Progenitor cell of endocrine pancreas (in vitro differentiated cells): ENCODE results near the gene CDKN2D. TPM values are rescaled to one million over a fixed set of nuclear protein-coding genes. Genes with fewer than 3 reads are reported as not detected.
"Not testable (repeated sequence)": the region's sequence is repeated elsewhere in the genome, so short reads cannot be mapped to it uniquely, and the experiment has no call there.

ENCODE experiments used
- DNase-seq: peaks from one replicate; pipeline ENCODE4 v3.0.0; 2021; ENCODE audit warnings: low spot score; ENCODE audit not compliant: unreplicated experiment
- H3K27ac Mint-ChIP-seq: 2 replicates; pipeline ENCODE4 v1.8.0; 2021; ENCODE audit warnings: mild to moderate bottlenecking, moderate library complexity, mixed read lengths
- H3K27me3 Mint-ChIP-seq: 2 replicates; pipeline ENCODE4 v1.8.0; 2021; ENCODE audit warnings: mixed read lengths
- H3K36me3 Mint-ChIP-seq: 2 replicates; pipeline ENCODE4 v1.8.0; 2022; ENCODE audit warnings: mixed read lengths; ENCODE audit not compliant: insufficient read depth
- H3K4me1 Mint-ChIP-seq: 2 replicates; pipeline ENCODE4 v1.8.0; 2021; ENCODE audit warnings: low read depth, mixed read lengths
- H3K4me3 Mint-ChIP-seq: 2 replicates; pipeline ENCODE4 v1.8.0; 2021; ENCODE audit warnings: low read depth, mild to moderate bottlenecking, moderate library complexity, mixed read lengths
- H3K9me3 Mint-ChIP-seq: 2 replicates; pipeline ENCODE4 v1.8.0; 2021; ENCODE audit warnings: low read depth, mixed read lengths
- total RNA-seq: library from RNA; stranded (reverse); gene quantifications from 2 replicates; pipeline ENCODE4 v1.2.1, GENCODE V29; 2021
- TF ChIP-seq, protein P1 (sequence below): fragments of 200-600 bp; sonication (generic); IDR thresholded peaks from one replicate; pipeline ENCODE4 v1.5.0; 2021; ENCODE audit warnings: antibody characterized with exemption, mild to moderate bottlenecking; ENCODE audit not compliant: unreplicated experiment

CDKN2D gene
- total RNA-seq, 1 donor from 2014 or later: 4.2 TPM

DNA sequence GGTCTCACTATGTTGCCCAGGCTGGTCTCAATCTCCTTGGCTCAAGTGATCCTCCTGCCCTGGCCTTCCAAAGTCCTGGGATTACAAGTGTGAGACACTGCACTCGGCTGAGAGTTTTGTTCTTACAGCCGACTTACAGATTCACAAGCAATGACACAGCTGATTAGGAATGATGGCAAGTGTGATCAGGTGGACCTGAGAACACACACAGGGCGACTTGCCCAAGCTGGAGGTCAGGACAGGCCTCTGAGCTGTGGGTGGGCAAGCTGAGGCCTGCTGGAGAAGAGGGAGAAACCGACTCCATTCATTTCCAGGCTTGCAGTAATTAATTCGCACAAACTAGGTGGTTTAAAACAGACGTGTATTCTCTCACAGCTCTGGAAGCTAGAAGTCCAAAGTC is 33.2 kb downstream of the CDKN2D start:
- Mint-ChIP-seq H3K27ac (no peak overlapping the region), H3K27me3 (peaks cover 19% of the 10 kb centered on the region), H3K36me3 (no peaks in the 10 kb centered on the region), H3K4me3 (no peak overlapping the region), H3K4me1 (no peaks in the 10 kb centered on the region), H3K9me3 (no peaks in the 10 kb centered on the region)
- no peak for DNase-seq
- TF ChIP-seq, protein P1, sequence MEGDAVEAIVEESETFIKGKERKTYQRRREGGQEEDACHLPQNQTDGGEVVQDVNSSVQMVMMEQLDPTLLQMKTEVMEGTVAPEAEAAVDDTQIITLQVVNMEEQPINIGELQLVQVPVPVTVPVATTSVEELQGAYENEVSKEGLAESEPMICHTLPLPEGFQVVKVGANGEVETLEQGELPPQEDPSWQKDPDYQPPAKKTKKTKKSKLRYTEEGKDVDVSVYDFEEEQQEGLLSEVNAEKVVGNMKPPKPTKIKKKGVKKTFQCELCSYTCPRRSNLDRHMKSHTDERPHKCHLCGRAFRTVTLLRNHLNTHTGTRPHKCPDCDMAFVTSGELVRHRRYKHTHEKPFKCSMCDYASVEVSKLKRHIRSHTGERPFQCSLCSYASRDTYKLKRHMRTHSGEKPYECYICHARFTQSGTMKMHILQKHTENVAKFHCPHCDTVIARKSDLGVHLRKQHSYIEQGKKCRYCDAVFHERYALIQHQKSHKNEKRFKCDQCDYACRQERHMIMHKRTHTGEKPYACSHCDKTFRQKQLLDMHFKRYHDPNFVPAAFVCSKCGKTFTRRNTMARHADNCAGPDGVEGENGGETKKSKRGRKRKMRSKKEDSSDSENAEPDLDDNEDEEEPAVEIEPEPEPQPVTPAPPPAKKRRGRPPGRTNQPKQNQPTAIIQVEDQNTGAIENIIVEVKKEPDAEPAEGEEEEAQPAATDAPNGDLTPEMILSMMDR: no peak

DNA sequence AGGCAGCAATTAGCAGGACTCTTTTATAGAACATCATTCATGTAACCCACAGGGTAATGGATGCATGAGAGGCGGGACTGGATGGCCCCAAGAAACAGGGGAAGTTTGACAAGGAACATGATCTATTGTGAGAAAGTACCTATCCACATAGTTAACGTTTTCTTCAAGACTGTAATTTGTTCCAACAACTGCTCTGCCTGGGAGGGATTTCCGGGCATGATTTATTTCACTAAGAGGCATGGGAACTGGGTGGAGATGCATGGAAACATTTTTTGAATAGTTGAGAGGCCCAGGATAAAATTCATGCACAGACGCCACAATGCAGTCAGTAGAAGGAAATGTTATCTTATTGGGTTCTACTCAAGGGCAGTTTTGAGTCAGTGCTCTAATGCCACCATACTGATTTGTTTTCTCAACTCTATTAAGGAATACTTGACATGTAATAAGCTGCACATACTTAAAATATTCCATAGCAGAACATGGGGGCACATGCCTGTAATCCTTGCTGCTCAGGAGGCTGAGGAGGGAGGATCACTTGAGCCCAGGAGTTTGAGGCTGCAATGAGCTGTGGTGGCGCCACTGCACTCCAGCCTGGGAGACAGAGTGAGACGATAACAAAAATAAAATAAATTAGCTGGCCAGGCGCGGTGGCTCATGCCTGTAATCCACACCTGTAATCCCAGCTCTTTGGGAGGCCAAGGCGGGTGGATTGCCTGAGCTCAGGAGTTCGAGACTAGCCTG is 35.0 kb downstream of the CDKN2D start:
- no peak for DNase-seq
- TF ChIP-seq, protein P1: no peak
- Mint-ChIP-seq H3K9me3 (no peaks in the 10 kb centered on the region), H3K27me3 (peaks cover 17% of the 10 kb centered on the region), H3K36me3 (no peaks in the 10 kb centered on the region), H3K4me1 (no peaks in the 10 kb centered on the region), H3K27ac (no peak overlapping the region), H3K4me3 (no peak overlapping the region)

DNA sequence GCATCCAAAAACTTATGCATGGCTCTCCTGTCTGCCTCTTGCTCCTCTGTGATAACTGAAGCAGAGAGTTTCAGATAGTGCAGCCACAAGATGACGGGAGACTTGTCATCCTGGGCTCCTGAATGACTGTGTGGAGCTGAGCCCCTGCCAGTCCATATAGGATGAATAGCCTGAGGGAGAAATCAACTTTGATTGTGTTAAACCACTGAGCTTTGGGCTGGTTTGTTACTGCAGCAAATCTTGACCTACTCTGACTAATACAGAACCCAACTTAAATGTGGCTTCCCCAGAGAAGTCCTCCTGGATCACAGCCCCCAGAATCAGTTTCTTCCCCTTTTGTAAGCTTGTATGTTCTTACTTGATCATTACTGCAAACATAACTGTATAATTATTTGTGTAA is 36.3 kb downstream of the CDKN2D start:
- no peaks in the 10 kb centered on the region for H3K4me1 Mint-ChIP-seq
- TF ChIP-seq, protein P1: no peak
- H3K4me3 Mint-ChIP-seq: no peak overlapping the region
- H3K9me3 Mint-ChIP-seq: no peaks in the 10 kb centered on the region
- peaks cover 10% of the 10 kb centered on the region for H3K27me3 Mint-ChIP-seq
- DNase-seq: no peak
- H3K36me3 Mint-ChIP-seq: no peaks in the 10 kb centered on the region
- H3K27ac Mint-ChIP-seq: no peak overlapping the region

DNA sequence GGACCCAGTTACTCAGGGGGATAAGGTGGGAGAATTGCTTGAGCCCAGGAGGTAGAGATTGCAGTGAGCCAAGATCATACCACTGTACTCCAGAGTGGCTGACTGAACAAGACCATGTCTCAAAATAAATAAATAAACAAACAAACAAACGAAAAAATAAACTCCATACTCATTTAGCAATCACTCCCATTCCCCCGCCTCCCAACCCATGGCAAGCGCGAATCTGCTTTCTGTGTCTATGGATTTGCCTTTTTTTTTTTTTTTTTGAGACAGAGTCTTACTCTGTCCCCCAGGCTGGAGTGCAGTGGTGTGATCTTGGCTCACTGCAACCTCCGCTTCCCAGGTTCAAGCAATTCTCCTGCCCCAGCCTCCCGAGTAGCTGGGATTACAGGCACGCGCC is 41.9 kb downstream of the CDKN2D start:
- H3K4me3 Mint-ChIP-seq, H3K36me3 Mint-ChIP-seq, DNase-seq, H3K4me1 Mint-ChIP-seq, H3K9me3 Mint-ChIP-seq, H3K27ac Mint-ChIP-seq, H3K27me3 Mint-ChIP-seq: not testable (repeated sequence)

DNA sequence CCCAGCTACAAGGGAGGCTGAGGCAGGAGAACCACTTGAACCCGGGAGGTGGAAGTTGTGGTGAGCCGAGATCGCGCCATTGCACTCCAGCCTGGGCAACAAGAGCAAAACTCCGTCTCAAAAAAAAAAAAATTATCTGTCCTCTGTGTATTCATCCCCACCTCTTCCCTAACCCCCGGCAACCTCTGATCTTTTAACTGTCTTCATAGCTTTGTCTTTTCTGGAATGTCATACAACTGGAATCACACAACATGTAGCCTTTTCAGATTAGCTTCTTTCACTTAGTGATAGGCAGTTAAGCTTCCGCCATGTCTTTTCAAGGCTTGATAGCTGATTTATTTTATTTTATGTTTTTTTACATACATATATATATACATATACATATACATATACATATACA is 43.1 kb downstream of the CDKN2D start:
- no peaks in the 10 kb centered on the region for H3K27me3 Mint-ChIP-seq
- TF ChIP-seq, protein P1: no peak
- no peak overlapping the region for H3K4me3 Mint-ChIP-seq
- no peak for DNase-seq
- no peaks in the 10 kb centered on the region for H3K4me1 Mint-ChIP-seq
- H3K27ac Mint-ChIP-seq: no peak overlapping the region
- no peaks in the 10 kb centered on the region for H3K36me3 Mint-ChIP-seq
- no peaks in the 10 kb centered on the region for H3K9me3 Mint-ChIP-seq

DNA sequence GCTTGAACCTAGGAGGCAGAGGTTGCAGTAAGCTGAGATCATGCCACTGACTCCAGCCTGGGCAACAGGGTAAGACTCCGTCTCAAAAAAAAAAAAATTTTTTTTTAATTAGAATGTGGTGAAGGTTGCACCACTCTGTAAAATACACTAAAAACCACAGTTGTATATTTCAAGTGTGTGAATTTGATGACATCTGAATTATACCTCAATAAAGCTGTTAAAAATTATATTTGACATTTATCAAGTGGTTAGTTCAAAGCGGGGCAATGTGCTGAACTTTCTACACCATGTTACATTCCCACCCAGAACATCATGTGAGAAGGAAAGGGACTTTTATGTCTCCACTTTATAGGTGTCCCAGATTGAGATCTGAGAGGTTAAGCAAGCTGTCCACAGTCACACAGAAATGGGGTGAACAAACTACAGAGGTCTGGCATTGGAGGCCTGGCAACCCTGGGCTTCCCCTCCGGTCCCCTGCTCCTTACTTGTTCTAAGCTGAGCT is 45.6 kb downstream of the CDKN2D start:
- TF ChIP-seq, protein P1: no peak
- Mint-ChIP-seq H3K4me3 (no peak overlapping the region), H3K9me3 (no peaks in the 10 kb centered on the region), H3K27ac (no peak overlapping the region), H3K4me1 (peaks cover 2% of the 10 kb centered on the region), H3K36me3 (no peaks in the 10 kb centered on the region), H3K27me3 (peaks cover 20% of the 10 kb centered on the region)
- DNase-seq: no peak
